GM21528 (cell line): ENCODE data around the gene TOGARAM2.

Source experiments
- ATAC-seq: cut with Tn5 transposase; IDR thresholded peaks from one replicate; pipeline ENCODE4 v1.9.1; 2021; ENCODE audit warnings: mild to moderate bottlenecking, moderate library complexity; ENCODE audit not compliant: unreplicated experiment, low FRiP score

The TOGARAM2 gene

DNA sequence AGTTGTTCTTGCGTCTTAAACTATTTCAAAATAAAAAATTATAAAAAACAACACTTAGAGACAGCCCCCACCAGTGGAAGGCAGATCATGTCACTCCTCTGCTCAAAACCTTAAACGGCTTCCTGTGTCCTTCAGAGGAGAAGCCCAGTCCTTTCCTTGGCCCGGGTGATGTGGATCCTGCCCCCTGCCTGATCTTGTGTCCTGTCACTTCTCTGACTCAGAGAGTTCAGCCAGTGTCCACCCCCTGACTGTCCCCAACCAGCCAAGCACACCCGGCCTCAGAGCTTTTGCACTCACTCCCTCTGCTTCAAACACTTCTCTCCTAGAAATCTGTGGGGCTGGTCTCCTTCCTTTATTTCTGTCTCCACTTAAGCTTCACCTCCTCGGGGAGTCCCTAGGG is 35.4 kb downstream of the TOGARAM2 start:
- no peak for ATAC-seq

DNA sequence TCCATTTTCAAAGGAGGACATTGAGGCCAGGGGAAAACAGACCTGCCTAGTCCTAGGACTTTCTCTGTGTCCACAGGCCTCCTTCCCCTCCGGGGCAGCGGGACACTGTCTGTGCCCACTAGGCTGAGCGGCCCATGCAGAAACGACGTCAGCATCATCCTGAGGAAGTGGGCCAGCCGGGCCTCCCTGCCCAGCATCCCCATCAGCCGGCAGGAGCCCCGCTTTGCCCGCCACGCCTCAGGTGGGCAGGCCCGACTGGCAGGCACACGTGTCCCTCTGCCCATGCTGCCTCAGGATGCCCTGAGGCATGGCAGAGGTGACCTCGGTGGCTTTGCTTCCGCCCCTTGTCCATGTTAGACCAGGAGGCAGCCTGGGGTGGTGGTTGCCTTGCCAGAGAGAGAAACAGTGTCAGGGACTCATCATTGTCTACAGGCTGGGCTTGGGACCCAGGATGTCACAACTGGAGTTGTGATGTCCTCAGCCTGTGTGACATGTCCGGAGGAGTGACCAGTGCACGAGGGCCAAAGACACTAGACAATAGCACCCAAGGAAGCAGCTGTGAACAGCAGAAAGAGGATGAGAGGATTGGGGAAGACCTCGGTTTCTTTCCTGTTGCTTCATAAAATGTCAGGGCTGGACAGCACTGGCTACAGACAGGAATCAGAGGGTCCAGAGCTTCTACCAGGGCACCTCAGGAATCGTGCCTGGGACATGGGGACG is 36.8 kb downstream of the TOGARAM2 start:
- no peak for ATAC-seq

DNA sequence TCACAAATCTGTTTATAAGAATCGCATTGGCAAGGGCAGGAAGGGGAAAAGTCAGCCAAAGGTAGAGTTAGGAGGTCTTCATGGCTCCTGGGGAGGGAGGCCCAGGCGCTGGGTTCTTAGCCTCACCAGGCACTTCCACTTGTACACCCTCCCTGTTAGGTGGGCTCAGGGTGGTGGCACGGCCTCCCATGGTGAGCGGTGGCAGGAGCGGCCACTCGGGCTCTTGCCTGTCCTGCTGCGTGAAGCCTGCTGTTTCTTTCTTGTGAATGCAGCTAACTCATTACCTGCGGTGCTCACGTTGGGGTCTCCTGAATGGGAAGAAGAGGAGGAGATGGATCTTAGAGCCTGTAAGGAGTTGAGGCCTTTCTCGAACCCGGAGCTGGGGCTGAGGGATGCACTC is 40.8 kb downstream of the TOGARAM2 start:
- no peak for ATAC-seq

DNA sequence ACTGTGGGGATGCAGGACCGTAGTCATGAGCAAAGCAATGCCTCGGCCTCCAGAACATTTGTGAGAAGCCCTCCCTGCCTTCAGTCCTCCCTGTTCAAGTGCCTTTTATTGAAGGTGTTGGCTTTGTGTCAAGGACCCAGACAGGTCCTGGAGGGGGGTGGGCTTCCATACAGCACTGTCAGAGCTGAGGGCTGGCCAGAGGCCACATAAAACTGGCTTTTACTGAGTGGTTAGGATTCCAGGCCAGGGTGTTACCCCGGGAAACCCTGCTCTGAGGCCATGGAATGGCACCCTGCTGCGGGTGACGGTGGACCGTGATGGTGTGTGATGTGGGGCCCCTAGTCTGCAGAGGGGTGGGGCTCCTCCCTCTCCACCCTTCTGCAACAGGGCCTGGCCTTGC is 41.6 kb downstream of the TOGARAM2 start:
- ATAC-seq, result no peak

DNA sequence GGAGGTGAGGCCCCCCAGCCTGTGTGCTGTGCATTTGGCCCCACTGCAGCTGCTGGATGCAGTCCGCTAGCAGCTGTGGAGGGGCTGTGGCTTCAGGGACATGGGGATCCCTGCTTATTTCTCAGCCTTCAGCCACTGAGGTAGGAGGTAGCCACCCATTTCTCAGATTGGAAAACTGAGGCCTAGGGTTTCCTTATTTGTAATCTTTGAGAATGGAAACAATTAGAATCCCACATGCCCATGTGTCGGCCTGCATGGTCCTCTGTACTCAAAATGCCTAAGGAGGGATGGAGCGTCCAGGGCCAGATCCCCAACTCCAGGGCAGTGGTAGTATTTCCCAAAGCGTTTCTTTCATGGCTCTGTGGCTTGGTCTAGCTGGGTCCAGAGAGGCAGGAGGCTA is 42.1 kb downstream of the TOGARAM2 start:
- ATAC-seq, result no peak

DNA sequence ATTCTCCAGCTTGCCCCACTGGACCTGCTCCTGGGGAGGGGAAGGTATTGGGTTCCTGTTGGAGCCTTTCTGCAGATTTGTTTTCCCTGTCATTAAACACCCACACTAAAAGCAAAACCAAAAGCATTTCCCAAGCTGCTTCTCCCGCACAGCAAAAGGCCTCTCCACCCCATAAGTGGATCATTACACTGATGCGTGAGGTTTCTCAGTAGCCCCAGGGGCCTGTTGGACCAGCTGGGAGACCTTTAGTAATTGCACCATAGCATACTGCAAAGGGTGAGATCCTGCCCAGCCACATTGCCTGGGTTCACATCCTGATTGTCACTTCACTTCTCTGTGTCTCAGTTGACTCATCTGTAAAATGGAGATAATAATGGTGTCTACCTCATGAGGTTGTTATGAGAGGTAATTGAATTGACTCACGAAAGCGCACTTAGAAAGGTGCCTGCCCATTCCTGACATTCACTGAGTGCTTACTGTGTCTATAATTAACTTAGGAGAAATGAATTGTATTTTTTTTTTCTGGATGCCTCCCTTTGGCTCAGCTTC is 43.9 kb downstream of the TOGARAM2 start:
- ATAC-seq, result no peak

DNA sequence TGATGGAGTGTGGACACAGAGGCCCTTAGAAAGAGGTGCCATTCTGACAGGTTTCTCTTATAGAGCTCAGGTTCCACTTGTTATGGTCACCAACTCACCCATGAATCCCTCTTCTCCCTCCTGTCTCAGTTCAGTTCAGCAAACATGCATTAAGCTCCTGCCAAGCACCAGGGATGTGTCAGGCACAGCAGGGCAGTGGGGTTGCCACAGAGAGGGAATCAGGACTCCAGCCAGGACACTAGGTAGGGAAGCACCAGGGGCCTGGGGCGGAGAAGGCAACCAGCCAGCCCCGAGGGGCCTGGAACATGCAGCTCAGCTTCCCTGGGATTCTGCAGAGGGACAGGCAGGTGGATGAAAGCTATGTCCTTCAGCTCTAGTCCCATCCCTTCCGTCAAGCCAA is 44.6 kb downstream of the TOGARAM2 start:
- ATAC-seq, result no peak

DNA sequence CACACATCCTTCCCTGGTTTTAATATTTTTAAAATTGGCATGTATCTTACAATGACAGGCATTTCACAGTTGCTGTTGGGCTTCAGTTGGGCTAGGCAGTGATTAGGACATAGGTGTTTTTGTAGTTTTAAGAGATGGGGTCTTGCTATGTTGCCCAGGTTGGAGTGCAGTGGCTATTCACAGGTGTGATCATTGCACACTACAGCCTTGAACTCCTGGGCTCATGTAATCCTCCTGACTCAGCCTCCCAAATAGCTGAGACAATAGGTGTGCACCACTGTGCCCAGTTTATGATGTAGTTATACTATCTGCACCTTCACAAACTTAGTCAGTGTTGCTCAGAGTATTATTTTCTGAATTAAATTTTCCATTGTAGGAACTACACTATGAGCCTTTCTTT is 49.9 kb downstream of the TOGARAM2 start:
- no peak for ATAC-seq

DNA sequence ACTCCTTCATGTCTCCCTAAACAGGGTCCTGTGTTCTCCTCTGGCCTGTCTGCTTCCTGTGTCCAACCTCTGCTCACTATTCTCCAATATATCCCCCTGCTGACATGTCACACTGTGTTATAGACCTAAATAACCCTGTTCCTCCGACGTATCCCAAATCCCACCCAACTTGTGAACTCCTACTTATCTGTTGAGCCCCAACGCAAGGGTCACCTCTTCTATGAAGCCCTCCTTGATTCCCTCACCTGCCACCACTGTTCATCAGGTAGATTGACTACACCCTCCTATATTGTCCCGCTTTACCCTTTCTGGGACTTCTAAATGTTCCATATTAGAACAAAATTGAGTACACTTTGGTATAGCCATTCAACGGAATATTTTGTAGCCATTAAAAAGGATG is 51.1 kb downstream of the TOGARAM2 start:
- ATAC-seq, result no peak

DNA sequence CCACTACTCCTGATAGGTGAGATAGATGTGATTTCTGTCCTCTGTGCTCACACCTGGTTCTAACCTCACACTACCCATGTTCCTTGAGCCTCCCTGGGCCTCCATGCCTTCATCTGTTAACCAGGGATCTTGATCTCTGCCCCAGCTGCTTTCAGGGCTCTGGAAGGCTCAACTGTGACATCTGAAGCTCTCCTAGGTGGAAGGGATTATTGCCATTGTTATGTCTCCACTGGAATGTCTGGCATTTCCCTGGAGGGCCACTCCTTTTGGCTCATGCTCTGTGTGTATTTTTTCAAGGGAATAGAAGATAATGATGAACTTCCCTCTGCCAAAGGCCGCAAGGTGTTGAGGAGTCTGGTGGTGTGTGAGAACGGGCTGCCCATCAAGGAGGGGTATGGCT is 52.1 kb downstream of the TOGARAM2 start:
- no peak for ATAC-seq

DNA sequence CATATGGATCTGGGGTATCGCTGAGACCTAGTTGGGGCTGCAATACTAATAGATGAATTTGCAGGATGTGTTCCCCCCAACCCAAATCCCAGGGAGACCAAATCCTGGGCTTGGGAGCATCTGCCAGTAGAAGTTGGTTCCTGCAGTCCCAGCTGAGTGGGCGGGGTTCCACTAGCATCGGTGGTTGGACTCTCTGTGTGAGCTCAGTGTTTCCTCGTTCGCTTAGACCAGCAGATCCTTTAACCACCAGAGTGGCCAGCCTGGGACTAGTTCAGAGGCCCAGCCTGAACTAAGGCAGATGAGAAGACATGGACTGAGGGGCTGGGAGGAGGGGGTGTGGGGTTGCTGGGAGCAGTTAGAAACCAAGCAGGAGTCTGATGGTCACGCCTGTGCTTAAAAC is 52.6 kb downstream of the TOGARAM2 start:
- ATAC-seq, result no peak

DNA sequence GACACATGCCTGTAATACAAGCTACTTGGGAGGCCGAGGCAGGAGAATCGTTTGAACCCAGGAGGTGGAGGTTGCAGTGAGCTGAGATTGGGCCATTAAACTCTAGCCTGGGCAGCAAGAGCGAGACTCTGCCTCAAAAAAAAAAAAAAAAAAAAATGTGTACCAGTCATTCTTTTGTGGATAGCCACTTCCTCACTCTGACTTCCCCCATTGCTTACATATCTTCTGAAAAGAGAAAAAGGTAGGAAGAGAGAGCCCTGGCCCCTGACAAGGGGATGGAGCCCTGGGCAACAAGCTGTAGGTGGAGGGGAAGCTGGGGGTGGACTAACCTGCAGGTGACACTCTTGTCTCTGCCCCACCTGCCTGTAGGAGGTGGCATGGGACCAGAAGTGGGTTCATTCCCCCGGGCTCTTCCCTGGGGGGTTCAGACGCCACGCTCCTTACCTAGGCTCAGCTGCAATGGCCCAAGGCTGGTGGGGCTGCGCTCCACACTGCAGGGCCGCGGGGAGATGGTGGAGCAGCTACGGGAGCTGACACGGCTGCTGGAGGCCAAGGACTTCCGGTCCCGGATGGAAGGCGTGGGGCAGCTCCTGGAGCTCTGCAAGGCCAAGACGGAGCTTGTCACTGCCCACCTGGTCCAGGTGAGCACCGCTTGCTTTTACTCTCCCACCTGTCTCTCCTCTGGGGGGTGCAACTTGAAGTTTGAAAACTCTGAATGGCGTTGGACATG is 54.1 kb downstream of the TOGARAM2 start:
- ATAC-seq, result no peak

DNA sequence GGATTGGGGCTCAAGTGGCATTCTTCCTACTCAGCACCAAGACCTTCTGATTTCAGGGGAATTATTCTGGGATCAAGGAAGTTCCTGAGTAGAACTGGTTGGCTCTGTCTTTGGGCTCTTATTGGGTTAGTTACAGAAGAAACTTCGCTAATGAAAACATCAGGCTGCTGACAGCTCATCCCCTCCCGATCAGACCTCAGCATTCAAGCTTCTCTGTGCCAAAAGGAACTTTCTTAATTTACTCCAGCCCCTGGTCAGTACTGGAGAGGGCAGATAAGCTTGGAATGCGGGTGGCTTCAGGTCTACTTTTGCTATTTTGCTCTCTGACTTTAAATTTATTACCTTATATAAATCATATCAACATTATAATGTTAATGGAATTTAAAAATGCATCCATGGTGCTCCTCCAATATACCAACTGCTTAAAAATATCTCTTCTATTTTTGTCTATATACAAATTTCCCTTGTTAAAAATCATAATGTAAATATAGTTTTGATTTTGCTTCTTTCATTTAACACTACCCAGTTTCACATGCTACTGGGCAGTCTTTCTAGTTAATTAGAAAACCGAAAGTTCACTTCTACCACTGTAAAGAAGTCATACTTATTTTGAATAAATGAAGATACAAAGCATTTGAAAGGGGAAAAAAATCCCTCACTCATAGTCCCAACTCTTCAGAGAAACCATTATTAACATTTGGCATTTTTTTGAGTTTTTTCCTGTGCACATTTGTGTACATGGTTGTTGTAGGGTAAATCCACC is 58.8 kb downstream of the TOGARAM2 start:
- no peak for ATAC-seq

DNA sequence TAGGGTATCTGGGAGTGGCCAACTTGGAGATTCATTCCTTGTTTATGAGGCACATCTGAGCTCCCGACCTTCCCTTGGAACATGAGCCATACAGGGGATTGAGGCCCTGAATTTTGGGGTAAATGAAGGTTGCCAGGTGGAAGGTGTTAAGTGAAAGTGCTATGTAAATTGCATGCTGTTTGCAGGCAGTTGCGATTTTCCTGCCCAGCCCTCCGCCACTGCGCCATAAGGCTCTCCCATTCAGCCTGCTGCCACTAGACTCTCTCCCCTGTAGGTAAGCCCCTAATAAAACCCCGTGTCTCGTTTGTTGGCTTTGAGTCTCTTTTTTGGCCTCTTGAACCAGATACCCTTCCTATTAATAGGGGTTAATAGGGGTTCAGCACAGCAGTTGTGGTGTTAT is 59.5 kb downstream of the TOGARAM2 start:
- no peak for ATAC-seq

DNA sequence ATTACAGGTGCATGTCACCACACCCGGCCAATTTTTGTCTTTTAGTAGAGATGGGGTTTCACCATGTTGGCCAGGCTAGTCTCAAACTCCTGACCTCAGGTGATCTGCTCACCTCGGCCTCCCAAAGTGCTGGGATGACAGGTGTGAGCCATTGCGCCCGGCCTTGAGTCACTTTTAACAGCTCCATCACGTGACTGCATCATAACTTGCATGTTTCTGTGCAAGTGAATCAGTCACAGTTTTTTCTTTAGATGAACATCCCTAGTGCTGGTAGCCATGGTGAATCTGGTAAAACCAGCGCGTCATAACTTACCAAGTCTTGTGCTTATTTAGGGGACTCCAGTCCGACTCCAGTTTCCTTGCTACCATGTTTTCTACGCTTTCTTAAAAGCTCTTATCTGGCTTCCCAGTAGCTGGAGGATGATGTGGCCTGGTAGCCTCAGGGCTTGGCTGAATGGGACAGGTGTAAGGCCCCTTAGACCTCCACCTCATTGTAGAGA is 60.1 kb downstream of the TOGARAM2 start:
- ATAC-seq, result no peak

DNA sequence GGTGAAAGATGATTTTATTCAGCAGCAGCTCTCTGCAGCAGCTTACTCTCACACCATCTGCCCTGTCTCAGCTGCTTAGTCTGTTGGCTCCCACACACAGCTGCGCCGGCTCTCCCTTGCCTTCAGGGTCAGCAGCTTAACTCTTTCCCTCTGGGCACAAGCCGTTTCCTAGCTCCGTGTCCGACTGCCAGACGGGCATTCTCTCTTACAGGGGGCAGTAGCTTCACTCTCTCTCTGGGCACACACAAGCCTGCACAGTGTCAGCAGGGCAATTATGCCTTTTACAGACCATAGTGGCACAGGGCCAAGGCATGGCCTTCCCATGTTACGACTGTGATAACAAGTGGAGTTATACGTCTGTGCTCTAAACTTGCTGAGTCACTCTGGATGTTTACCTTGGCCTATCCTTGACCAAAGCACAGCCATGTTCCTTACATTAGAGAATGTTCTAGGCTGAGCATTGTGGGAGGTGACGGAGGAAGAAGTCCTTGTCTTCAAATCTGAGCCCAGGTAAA is 61.5 kb downstream of the TOGARAM2 start:
- ATAC-seq, result no peak

DNA sequence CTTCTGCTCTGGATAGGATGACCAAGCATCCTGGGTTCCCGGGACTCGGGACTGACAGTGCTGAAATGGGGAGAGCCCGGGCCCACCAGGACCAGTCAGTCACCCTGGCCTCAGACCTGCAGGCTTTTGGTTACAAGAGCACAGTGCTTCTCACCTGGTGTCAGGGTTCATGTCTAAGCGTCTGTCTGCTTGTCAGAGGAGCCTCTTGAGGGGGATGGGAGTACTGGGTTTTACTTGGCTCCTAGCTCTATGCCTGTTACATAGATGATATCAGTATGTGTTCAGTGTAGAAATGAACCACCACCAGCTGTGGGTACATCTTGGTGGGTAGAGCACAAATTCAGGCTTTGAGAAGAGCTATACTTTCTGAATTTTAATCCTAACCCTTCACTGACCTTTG is 63.4 kb downstream of the TOGARAM2 start:
- no peak for ATAC-seq

DNA sequence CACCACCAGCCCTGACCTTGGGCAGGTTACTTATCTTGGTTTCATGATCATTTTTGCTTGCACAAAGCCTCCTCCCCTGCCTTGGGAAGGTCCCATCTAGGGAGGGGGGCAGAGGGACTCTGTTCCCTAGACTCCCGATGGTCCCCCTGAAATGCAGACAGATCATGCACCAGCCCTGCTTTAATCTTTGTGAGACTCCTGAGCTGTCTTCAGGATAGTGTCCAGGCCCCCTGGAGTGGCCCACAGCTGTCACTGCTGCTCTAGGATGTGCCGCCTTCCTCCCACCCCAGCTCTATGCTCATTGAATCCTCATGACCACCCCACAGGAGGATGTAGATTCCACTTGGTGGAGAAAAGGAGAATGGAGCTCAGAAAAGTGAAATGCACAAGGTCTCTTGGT is 65.2 kb downstream of the TOGARAM2 start:
- ATAC-seq, result no peak

DNA sequence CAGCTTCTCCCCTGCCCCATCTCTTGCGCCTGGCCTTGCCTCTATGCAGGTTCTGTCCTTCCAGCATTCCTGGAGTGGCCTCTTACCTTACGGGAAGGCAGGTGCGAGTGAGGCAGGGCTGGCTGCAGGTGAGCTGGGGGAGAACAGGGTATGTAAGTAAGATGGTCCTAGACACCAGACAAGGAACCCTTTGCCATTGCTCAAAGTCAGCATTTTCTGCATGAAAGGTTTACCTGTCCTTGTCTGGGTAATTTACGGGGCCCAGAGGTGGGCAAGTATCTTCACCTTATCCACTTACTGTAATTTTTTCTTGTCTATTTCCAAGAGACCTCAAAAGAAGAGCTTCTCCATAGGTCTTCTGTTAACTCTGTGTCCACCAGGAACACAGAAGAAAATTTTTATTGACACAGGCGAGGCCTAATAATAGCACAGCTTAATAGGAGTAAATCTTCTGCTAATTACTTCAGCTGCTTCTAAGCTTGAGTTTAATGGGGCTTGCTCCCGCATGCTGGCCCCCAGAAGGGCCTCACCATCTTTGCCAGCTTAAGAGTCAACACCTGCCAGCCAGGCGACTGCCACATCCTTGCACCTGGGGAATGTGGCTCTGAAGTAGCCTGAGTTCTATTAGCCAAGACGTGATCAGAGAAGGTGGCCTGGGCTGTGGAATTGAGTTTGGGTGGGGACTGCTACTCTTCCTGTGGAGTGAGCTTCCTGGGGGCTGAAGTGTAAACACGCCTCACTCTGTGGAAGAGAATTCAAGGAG is 66.2 kb downstream of the TOGARAM2 start:
- ATAC-seq, result no peak

DNA sequence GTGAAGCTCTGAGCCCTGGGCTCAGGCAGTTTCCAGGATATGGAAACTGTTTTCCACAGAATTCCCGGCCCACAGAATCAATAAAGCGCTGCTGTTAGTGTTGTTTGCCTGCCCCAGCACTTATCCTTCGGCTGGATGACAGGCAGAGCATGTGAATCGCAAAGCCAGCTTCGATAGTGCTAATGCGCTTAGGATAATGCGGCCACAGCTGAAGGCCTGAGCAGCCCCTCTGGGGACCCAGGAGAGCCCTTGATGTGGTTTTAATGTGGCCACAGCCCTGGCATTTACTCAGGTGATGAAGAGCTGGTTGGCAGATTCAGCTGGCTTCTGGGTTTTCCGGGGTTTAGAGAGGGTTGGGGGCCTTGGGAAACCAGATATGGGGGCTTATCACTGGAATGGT is 69.5 kb downstream of the TOGARAM2 start:
- no peak for ATAC-seq
